Kidney (tissue), 14 donors: Measurements from ENCODE around the gene SF3A1. TPM values are rescaled to one million over a fixed set of nuclear protein-coding genes. Genes with fewer than 3 reads are reported as not detected.

ENCODE experiments used
- DNase-seq, 5 donors: peaks; one replicate each; pipeline ENCODE4 v3.0.0-alpha.2; 2013 to 2020
- FAIRE-seq: peaks from 2 replicates; lab custom pipeline; 2012; peaks lifted over from hg19 to GRCh38; lab: Jason Lieb, UNC
- H3K27ac ChIP-seq, 2 donors: one replicate each; pipeline ENCODE4 v1.7.0; 2013; ENCODE audit warnings: low read depth in 2 of 2, low read length in 2 of 2, inconsistent platforms in 1 of 2
- H3K27me3 ChIP-seq: one replicate; pipeline ENCODE4 v1.7.1; 2013; ENCODE audit warnings: low read length, inconsistent platforms; ENCODE audit not compliant: control insufficient read depth, insufficient read depth
- H3K36me3 ChIP-seq, 3 donors: one replicate each; pipeline versions ENCODE4 v1.7.0 to v1.7.1; 2013; ENCODE audit warnings: low read length in 3 of 3, control low read depth in 1 of 3, inconsistent platforms in 1 of 3; ENCODE audit not compliant: insufficient read depth in 3 of 3, control insufficient read depth in 2 of 3
- H3K4me1 ChIP-seq, 3 donors: one replicate each; pipeline versions ENCODE4 v1.7.0 to v1.7.1; 2013; ENCODE audit warnings: low read length in 3 of 3, inconsistent platforms in 1 of 3, low read depth in 1 of 3; ENCODE audit not compliant: control insufficient read depth in 2 of 3, insufficient read depth in 2 of 3
- H3K4me3 ChIP-seq, 3 donors: one replicate each; pipeline versions ENCODE4 v1.7.0 to v1.8.1; 2013; ENCODE audit warnings: low read length in 3 of 3, control low read depth in 1 of 3, inconsistent platforms in 1 of 3
- H3K9ac ChIP-seq, 3 donors: one replicate each; pipeline versions ENCODE4 v1.7.0 to v1.7.1; 2013; ENCODE audit warnings: low read length in 3 of 3, control low read depth in 1 of 3, inconsistent platforms in 1 of 3
- H3K9me3 ChIP-seq, 3 donors: one replicate each; pipeline versions ENCODE4 v1.7.0 to v1.7.1; 2013; ENCODE audit warnings: low read length in 3 of 3, control low read depth in 1 of 3, inconsistent platforms in 1 of 3; ENCODE audit not compliant: control insufficient read depth in 2 of 3, insufficient read depth in 1 of 3
- intact Hi-C: fragments of 100-400 bp; cut with DNase I; formaldehyde crosslinking; loops from one replicate; pipeline ENCODE4 v1.11.1; 2022
- polyA plus RNA-seq: library from polyadenylated mRNA; stranded (reverse); fragments of 350-450 nt; fragmentation: Illumina TruSeq; extraction: RNeasy Lipid Tissue Mini Kit (QIAGEN cat#74804); gene quantifications from one replicate; pipeline ENCODE4 v1.2.3, GENCODE V29; 2014; ENCODE audit warnings: low read depth, low replicate concordance; ENCODE audit not compliant: insufficient read depth
- total RNA-seq: library from RNA; stranded (reverse); fragmentation: NEBNext Ultra II Directional; extraction: Animal tissue kit (Norgen Biotek cat#: 25700); gene quantifications from one replicate; pipeline ENCODE4 v1.2.1, GENCODE V29; 2021
- TF ChIP-seq, protein P1 (sequence below): IDR thresholded peaks from 3 replicates; pipeline ENCODE4 v1.5.1; 2012; ENCODE audit warnings: mild to moderate bottlenecking, moderate library complexity, borderline replicate concordance; ENCODE audit not compliant: insufficient read depth; ENCODE audit errors: extremely low read depth
- donor health status: control.
- donor health status: control.
- donor health status: control.
- donor health status: control.
- donor health status: control.
- donor health status: DM: yes; HTN: yes; CAD: no.
- donor health status: Normal renal cell carcinoma (clear cell type).

The SF3A1 gene
- total and polyA plus RNA-seq, 2 donors from 2014 or later, result 23.7 to 179 TPM

DNA sequence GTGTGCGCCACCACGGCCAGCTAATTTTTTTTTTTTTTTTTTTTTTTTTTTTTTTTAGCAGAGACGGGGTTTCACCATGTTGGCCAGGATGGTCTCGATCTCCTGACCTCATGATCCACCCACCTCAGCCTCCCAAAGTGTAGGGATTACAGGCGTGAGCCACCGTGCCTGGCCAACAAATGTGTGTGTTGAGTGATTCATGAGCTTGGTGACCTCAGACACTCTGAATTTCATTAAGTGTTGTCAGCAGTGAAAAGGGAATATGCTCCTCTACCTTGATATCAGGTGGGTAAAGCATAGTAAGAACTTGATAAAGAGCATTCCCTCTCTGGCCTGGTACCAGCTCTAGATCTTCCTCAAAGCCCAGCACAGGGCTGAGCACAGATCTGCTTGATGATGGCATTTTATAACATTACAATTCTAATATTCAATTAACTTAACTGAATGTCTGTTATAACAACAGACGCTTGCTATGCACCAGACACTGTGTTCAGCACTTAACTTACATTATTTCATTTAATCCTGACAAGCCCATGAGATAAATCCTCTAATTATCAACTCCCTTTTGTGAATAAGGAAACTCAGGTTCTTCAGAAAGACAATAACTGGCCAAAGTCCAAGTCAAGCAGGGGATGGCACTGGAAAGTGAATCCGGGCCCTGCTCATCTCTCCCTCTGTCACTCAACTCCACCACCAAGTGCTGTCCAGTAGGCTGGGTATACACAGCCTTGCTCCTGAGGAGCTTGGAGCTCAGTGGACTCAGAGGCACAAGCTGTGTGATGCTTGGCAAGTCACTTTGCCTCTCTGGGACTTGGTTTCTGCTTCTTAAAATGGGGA, 42.9 kb downstream of the SF3A1 start:
- TF ChIP-seq, protein P1, sequence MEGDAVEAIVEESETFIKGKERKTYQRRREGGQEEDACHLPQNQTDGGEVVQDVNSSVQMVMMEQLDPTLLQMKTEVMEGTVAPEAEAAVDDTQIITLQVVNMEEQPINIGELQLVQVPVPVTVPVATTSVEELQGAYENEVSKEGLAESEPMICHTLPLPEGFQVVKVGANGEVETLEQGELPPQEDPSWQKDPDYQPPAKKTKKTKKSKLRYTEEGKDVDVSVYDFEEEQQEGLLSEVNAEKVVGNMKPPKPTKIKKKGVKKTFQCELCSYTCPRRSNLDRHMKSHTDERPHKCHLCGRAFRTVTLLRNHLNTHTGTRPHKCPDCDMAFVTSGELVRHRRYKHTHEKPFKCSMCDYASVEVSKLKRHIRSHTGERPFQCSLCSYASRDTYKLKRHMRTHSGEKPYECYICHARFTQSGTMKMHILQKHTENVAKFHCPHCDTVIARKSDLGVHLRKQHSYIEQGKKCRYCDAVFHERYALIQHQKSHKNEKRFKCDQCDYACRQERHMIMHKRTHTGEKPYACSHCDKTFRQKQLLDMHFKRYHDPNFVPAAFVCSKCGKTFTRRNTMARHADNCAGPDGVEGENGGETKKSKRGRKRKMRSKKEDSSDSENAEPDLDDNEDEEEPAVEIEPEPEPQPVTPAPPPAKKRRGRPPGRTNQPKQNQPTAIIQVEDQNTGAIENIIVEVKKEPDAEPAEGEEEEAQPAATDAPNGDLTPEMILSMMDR, result no peak
- peaks cover 8 to 69% (median 67%) of the 10 kb centered on the region in 3 donors for H3K4me1 ChIP-seq
- intact Hi-C loops, result no loop called here
- H3K27ac ChIP-seq, result peak overlapping the region in 1 of 2 donors; percentile 8
- FAIRE-seq, result no peak
- H3K9me3 ChIP-seq, result no peaks in the 10 kb centered on the region
- no peak for DNase-seq
- H3K27me3 ChIP-seq, result no peaks in the 10 kb centered on the region
- no peak overlapping the region for H3K9ac ChIP-seq
- H3K36me3 ChIP-seq, result no peaks in the 10 kb centered on the region
- no peak overlapping the region for H3K4me3 ChIP-seq

DNA sequence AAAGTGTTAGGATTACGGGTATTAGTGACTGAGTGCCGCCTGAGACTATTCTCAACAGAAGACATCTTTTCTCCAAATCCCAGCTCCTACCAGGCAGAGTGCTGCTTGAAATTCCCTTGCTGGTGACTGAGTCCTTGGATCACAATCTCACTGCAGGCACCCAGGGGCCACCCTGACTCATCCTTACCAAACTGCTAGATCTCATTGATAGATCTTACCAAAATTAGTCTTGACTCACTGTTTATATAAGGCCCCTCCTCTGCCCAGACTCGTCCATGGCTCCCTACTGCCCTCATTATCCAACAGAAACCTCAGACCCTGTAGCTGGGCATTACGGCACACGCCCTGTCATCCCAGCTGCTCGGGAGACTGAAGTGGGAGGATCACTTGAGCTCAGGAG, 44.6 kb downstream of the SF3A1 start:
- H3K27me3 ChIP-seq, result no peaks in the 10 kb centered on the region
- no peak overlapping the region for H3K9ac ChIP-seq
- FAIRE-seq, result no peak
- intact Hi-C loops, result no loop called here
- no peaks in the 10 kb centered on the region for H3K9me3 ChIP-seq
- peaks cover 8 to 73% (median 58%) of the 10 kb centered on the region in 3 donors for H3K4me1 ChIP-seq
- H3K4me3 ChIP-seq, result no peak overlapping the region
- H3K36me3 ChIP-seq, result no peaks in the 10 kb centered on the region
- TF ChIP-seq, protein P1, result no peak
- H3K27ac ChIP-seq, result peak overlapping the region; percentile 81 to 85
- DNase-seq, result no peak

DNA sequence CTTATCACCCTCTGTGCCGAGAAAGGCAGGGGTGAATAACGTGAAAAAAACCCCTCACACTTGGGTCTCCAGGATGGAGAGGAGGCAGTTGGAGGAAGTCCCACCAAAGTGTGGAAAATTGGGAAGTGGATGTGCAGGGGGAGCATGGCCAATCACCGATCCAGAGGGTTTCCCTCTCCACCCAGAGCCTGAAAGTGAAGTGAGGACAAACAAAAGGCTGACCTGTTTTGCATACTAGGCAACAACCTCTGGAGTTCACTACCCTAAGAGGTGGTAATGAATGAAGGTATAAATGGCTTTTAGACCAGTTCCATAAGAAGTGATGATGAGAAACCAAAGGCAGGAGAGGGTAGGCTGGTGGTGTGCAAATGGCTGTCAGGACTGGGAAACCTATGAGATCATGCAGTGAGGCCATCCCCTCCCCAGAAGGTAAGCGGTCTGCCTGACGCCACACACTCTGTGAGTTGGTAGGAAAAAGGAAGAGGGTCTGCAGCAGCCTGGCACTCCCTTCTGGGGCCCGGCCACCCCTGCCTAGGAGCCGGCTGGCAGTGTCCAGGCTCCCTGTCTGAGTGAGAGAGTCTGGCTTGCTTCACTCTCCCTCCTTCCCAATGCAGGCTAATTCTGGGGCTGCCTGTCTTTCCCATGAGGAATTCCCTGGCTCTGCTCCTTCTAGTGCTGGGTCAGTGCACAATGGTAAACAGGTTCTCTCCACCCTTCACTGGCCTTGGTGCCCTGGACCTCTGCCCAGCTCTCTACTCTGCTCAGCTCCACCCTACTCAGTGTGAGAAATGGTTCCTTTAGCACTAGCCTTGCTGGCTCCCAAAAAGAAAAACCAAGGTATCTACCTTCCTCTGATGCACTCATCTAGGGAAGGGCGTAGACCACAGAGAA, 45.6 kb downstream of the SF3A1 start:
- H3K27ac ChIP-seq, result peak overlapping the region; percentile 84 to 85
- peak overlapping the region in 1 of 3 donors; percentile 69 for H3K9ac ChIP-seq
- H3K9me3 ChIP-seq, result no peaks in the 10 kb centered on the region
- no peaks in the 10 kb centered on the region for H3K36me3 ChIP-seq
- FAIRE-seq (no peak), DNase-seq (peak; percentile 61 to 90 (median 80))
- peaks cover 8 to 81% (median 61%) of the 10 kb centered on the region in 3 donors for H3K4me1 ChIP-seq
- intact Hi-C loops, result no loop called here
- TF ChIP-seq, protein P1, result no peak
- no peaks in the 10 kb centered on the region for H3K27me3 ChIP-seq
- H3K4me3 ChIP-seq, result peak overlapping the region in 2 of 3 donors; percentile 26 to 47
